Osteocyte (in vitro differentiated cells): ENCODE measurements around the gene CHRM1. TPM values are rescaled to one million over a fixed set of nuclear protein-coding genes. Genes with fewer than 3 reads are reported as not detected.
A peak's percentile ranks its signal among the peaks of the same experiment; 100 is the strongest.

Source experiments
- DNase-seq: peaks from one replicate; pipeline ENCODE4 v3.0.0; 2021; ENCODE audit warnings: mixed read lengths; ENCODE audit not compliant: unreplicated experiment; ENCODE audit errors: extremely low spot score
- H3K27ac Mint-ChIP-seq: one replicate; pipeline ENCODE4 v1.8.0; 2021; ENCODE audit warnings: mild to moderate bottlenecking, mixed read lengths; ENCODE audit not compliant: unreplicated experiment
- H3K27me3 Mint-ChIP-seq: one replicate; pipeline ENCODE4 v1.8.0; 2021; ENCODE audit warnings: mixed read lengths; ENCODE audit not compliant: unreplicated experiment
- H3K36me3 Mint-ChIP-seq: one replicate; pipeline ENCODE4 v1.8.0; 2021; ENCODE audit warnings: mixed read lengths; ENCODE audit not compliant: unreplicated experiment
- H3K4me1 Mint-ChIP-seq: one replicate; pipeline ENCODE4 v1.8.0; 2021; ENCODE audit warnings: mixed read lengths; ENCODE audit not compliant: unreplicated experiment
- H3K4me3 Mint-ChIP-seq: one replicate; pipeline ENCODE4 v1.8.0; 2021; ENCODE audit warnings: mild to moderate bottlenecking, moderate library complexity, mixed read lengths; ENCODE audit not compliant: unreplicated experiment
- H3K9me3 Mint-ChIP-seq: one replicate; pipeline ENCODE4 v1.8.0; 2021; ENCODE audit warnings: mixed read lengths; ENCODE audit not compliant: unreplicated experiment
- total RNA-seq: library from RNA; stranded (reverse); gene quantifications from 2 replicates; pipeline ENCODE4 v1.2.1, GENCODE V29; 2021
- TF ChIP-seq, protein P1 (sequence below): fragments of 200-600 bp; sonication (generic); IDR thresholded peaks from 2 replicates; pipeline ENCODE4 v1.5.0; 2021; ENCODE audit warnings: antibody characterized with exemption, mild to moderate bottlenecking, moderate library complexity

Gene CHRM1
- total RNA-seq, 1 donor from 2014 or later, result 0.27 TPM

DNA sequence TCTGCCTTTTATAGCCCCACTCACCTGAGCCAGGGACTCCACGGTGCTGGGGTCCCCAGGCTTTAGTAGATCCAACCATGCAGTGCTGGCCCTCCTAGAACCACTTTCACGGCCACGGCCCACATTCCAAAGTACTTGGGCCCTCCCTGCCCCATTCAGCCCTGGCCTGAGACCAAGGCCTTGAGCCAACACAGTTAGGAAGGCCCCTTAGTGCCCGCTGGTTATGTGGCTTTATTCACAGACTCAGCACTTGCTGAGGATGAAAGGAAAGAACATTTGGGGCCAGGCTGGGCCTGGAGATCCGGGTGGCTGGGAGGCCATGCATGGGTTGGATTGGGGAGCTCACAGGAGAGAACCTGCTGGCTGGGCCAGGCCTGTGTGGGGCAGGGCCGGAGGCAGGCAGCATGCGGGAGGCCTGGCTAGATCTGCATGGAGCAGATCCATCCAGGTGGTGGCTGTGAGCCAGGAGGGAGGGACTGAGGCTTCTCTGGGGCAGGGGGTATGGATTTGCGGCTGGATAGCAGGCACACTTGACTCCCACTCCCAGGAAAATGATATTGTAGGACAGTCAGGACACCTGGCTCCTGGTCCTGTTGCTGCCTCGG lies 12.6 kb downstream of the CHRM1 start:
- no peaks in the 10 kb centered on the region for H3K9me3 Mint-ChIP-seq
- no peak overlapping the region for H3K4me3 Mint-ChIP-seq
- H3K27me3 Mint-ChIP-seq, result peaks cover 7% of the 10 kb centered on the region
- DNase-seq, result no peak
- TF ChIP-seq, protein P1, sequence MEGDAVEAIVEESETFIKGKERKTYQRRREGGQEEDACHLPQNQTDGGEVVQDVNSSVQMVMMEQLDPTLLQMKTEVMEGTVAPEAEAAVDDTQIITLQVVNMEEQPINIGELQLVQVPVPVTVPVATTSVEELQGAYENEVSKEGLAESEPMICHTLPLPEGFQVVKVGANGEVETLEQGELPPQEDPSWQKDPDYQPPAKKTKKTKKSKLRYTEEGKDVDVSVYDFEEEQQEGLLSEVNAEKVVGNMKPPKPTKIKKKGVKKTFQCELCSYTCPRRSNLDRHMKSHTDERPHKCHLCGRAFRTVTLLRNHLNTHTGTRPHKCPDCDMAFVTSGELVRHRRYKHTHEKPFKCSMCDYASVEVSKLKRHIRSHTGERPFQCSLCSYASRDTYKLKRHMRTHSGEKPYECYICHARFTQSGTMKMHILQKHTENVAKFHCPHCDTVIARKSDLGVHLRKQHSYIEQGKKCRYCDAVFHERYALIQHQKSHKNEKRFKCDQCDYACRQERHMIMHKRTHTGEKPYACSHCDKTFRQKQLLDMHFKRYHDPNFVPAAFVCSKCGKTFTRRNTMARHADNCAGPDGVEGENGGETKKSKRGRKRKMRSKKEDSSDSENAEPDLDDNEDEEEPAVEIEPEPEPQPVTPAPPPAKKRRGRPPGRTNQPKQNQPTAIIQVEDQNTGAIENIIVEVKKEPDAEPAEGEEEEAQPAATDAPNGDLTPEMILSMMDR, result no peak
- no peaks in the 10 kb centered on the region for H3K36me3 Mint-ChIP-seq
- H3K4me1 Mint-ChIP-seq, result peaks cover 11% of the 10 kb centered on the region
- H3K27ac Mint-ChIP-seq, result no peak overlapping the region

DNA sequence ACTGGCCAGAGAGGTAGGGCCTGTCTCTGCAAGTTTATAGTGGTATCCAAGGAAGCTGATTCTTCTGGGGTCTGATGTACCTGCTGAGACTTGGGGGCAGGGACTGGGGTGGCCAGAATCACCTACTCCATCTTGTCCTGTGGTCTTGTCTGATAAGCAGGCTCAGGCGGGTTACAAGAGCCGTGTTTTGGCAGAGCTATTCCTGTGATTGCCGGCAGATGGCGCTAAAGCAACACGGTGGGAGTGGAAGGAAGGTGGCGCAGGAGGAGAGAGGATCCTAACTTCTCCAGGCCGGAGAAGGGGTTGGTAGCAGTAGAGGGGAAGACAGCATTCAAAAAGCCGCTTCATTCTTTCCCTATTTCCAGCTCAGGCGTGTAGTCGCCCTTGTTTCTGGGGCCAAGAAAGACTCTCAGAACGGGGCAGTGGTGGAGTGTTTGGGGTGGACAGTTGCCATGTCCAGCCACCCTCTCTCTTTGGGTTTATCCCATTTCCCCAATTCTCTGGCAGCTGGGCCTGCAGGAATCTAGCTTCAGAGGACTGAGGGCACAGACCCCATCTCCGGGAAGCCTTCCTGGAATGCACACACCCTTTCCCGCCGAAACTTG lies 15.1 kb downstream of the CHRM1 start:
- Mint-ChIP-seq H3K9me3 (no peaks in the 10 kb centered on the region), H3K36me3 (no peaks in the 10 kb centered on the region), H3K27me3 (peaks cover 20% of the 10 kb centered on the region), H3K4me1 (peaks cover 8% of the 10 kb centered on the region), H3K4me3 (no peak overlapping the region), H3K27ac (no peak overlapping the region)
- peak; percentile 93 for DNase-seq
- TF ChIP-seq, protein P1, result peak; percentile 94

DNA sequence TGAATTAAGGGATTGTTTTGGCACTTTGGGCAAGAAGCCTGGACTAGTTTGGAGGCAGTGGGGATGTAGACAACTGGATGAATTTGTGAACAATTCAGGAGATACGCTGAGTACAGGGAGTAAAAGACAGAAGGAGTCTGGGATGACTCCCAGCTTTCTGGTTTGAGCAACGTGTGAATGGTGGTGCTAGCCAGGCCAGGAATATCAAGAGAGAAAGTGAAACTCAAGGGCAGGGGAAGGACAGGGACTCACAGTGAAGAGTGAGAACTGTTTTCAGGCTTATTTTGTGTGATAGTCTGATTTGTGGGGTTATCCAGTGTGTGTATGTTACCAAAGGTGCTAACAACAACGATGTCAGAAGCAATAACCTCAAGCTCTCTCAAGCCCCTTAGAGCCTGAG lies 15.9 kb downstream of the CHRM1 start:
- Mint-ChIP-seq H3K4me3 (no peak overlapping the region), H3K4me1 (peaks cover 8% of the 10 kb centered on the region), H3K27me3 (peaks cover 23% of the 10 kb centered on the region), H3K9me3 (no peaks in the 10 kb centered on the region), H3K36me3 (no peaks in the 10 kb centered on the region), H3K27ac (no peak overlapping the region)
- no peak for DNase-seq
- TF ChIP-seq, protein P1, result no peak

DNA sequence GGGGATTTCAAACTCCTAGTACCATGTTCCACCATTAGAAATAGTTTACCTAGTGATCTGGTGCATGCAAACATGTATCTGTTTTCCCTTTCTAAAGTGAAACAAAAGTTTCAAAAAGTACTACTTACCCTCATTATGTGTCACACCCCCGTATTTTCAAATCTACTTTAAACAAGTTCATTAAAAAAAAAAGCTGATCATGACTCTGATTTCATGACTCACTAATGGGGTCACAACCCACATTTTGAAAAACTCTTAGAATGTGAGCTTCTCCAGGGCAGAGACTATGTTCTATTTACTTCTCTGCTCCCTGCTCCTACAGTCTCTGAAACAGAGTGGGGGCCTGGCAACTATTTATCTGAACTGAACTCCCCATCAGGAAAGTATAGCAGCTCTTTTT lies 18.2 kb downstream of the CHRM1 start:
- H3K4me3 Mint-ChIP-seq, result no peak overlapping the region
- no peaks in the 10 kb centered on the region for H3K36me3 Mint-ChIP-seq
- no peaks in the 10 kb centered on the region for H3K9me3 Mint-ChIP-seq
- H3K27me3 Mint-ChIP-seq, result peaks cover 30% of the 10 kb centered on the region
- TF ChIP-seq, protein P1, result no peak
- H3K27ac Mint-ChIP-seq, result no peak overlapping the region
- peaks cover 4% of the 10 kb centered on the region for H3K4me1 Mint-ChIP-seq
- no peak for DNase-seq

DNA sequence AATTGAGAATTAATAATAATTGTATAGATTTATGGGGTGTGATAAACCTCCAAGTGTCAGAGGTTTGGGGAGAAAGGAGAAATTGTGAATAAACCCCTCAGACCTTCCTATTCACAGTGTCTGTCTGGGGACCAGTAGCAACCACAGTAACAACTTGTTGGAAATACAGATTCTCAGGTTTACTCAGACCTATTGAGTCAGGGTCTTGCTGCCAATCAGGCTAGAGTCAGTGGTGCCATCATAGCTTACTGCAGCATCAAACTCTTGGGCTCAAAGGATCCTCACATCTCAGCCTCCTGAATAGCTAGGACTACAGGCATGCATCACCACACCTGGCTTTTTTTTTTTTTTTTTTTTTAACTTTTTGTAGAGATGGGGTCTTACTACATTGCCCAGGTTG lies 23.1 kb downstream of the CHRM1 start:
- Mint-ChIP-seq H3K4me3 (no peak overlapping the region), H3K27ac (no peak overlapping the region), H3K9me3 (no peaks in the 10 kb centered on the region), H3K27me3 (peaks cover 31% of the 10 kb centered on the region), H3K4me1 (no peaks in the 10 kb centered on the region), H3K36me3 (no peaks in the 10 kb centered on the region)
- no peak for DNase-seq
- TF ChIP-seq, protein P1, result no peak
